C4-2B (cell line): ENCODE results near the gene DBH.

ENCODE experiments used
- CTCF ChIP-seq: fragments of 450-650 bp; conservative IDR thresholded peaks from 2 replicates; pipeline ENCODE4 v1.5.1; 2017; ENCODE audit warnings: mild to moderate bottlenecking
- ZFX ChIP-seq: fragments of 450-650 bp; IDR thresholded peaks from 2 replicates; pipeline ENCODE4 v1.6.1; 2017

DNA sequence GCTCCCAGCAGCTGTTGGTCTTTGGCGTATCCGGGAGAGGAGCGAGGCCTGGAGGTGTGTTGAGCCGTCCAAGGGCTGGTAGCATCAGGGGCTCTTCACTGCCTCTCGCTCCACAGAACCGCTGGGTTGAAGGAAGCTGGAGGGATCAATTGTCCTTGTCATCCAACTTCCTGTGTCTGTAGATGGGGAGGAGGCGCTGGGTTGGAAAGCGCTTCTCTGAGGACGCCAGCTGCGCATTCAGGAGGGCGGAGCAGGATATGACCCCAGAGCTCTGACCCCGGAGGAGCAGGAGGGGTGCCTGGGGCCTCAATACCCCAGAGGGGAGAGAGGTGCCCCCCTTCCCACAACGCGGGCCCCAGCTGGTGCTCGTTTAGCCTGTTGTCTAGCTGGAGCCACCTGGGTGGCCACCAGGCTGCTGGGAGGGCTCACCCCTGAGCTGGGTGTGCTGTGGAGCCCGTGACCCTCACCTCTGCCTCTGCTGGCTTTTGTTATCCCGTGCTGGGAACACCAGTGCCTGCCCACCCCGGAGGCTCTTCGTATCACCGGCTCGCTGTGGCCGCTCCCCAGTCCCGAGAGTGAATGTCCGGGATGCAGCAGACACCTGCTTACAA lies 2.0 kb upstream of the DBH start:
- no peak for TF ChIP-seq CTCF
- no peak for TF ChIP-seq ZFX
